NCI-H345 treated with DMSO at 0.1 percent for 48 hours (cell line): ENCODE data around the gene ADAMTS13.

Source experiments
- DNase-seq: peaks from one replicate; lab custom pipeline; 2025; ENCODE audit not compliant: unreplicated experiment; lab: John Stamatoyannopoulos, UW

Gene ADAMTS13

GRCh38 chr9:133470988-133471387, 48.8 kb downstream of the ADAMTS13 start:
- DNase-seq, result no peak

GRCh38 chr9:133471551-133472276, 49.5 kb downstream of the ADAMTS13 start:
- DNase-seq, result no peak

- no peak for DNase-seq
Measured at GRCh38 chr9:133472277-133472645, 50.1 kb downstream of the ADAMTS13 start.

GRCh38 chr9:133472753-133473378, 50.7 kb downstream of the ADAMTS13 start:
- DNase-seq, result no peak

GRCh38 chr9:133473743-133474142, 51.6 kb downstream of the ADAMTS13 start:
- no peak for DNase-seq

- DNase-seq, result no peak
Measured at GRCh38 chr9:133474215-133474614, 52.0 kb downstream of the ADAMTS13 start.

GRCh38 chr9:133474853-133475252, 52.7 kb downstream of the ADAMTS13 start:
- no peak for DNase-seq

GRCh38 chr9:133475292-133476012, 53.3 kb downstream of the ADAMTS13 start:
- no peak for DNase-seq

GRCh38 chr9:133476036-133476931, 54.1 kb downstream of the ADAMTS13 start:
- DNase-seq, result no peak

GRCh38 chr9:133476941-133477340, 54.8 kb downstream of the ADAMTS13 start:
- no peak for DNase-seq

GRCh38 chr9:133477461-133477860, 55.3 kb downstream of the ADAMTS13 start:
- DNase-seq, result no peak

- DNase-seq, result no peak
Measured at GRCh38 chr9:133477992-133478850, 56.1 kb downstream of the ADAMTS13 start.

- peak; percentile 80 for DNase-seq
Measured at GRCh38 chr9:133478851-133479711, 56.9 kb downstream of the ADAMTS13 start, which contains the start of gene SLC2A6. TSS of gene SLC2A6 (minus strand) at chr9:133479099. CDS start at chr9:133479059, 40 bp downstream.

- no peak for DNase-seq
Measured at GRCh38 chr9:133483611-133484010, 61.4 kb downstream of the ADAMTS13 start.

GRCh38 chr9:133484671-133485437, 62.7 kb downstream of the ADAMTS13 start:
- DNase-seq, result no peak

- no peak for DNase-seq
Measured at GRCh38 chr9:133485531-133486260, 63.5 kb downstream of the ADAMTS13 start.

GRCh38 chr9:133487331-133487725, 65.2 kb downstream of the ADAMTS13 start:
- no peak for DNase-seq
